HCT116 (cell line): ENCODE results near the gene TSC1.

Experiments used
- ATF3 ChIP-seq: IDR thresholded peaks from 2 replicates; pipeline ENCODE4 v1.6.1; 2012
- CTCF ChIP-seq, 3 experiments: fragments of 200-600 bp in 1 of 3; sonication (generic) in 1 of 3; IDR thresholded peaks in 2 of 3; conservative IDR thresholded peaks in 1 of 3; 2 replicates each; pipeline ENCODE4 v1.5.1; 2012 to 2017; ENCODE audit warnings: low read depth in 2 of 3, low read length in 2 of 3, antibody characterized with exemption in 1 of 3, borderline replicate concordance in 1 of 3, control low read depth in 1 of 3, mild to moderate bottlenecking in 1 of 3, mixed read lengths in 1 of 3, mixed run types in 1 of 3, moderate library complexity in 1 of 3; ENCODE audit not compliant: insufficient read depth in 1 of 3
- EZH2 ChIP-seq: fragments of 200-600 bp; sonication (generic); IDR thresholded peaks from 2 replicates; pipeline ENCODE4 v1.6.1; 2017; ENCODE audit warnings: antibody characterized with exemption, mixed run types
- EZH2phosphoT487 ChIP-seq: fragments of 200-600 bp; IDR thresholded peaks from 2 replicates; pipeline ENCODE4 v1.6.1; 2018; ENCODE audit warnings: antibody characterized with exemption, borderline replicate concordance
- ZNF274 ChIP-seq: fragments of 200-500 bp; sonication (Bioruptor generic); IDR thresholded peaks from 2 replicates; pipeline ENCODE4 v1.6.1; 2014; ENCODE audit warnings: mild to moderate bottlenecking, low read depth, low read length, inconsistent platforms

- no peak for TF ChIP-seq CTCF (IDR thresholded peaks at IDR 0.05 in 2 of 3, conservative IDR thresholded peaks at IDR 0.05 in 1 of 3; ENCODE audit: borderline replicate concordance in 1 of 3, insufficient read depth in 1 of 3, low read depth in 2 of 3, low read length in 2 of 3)
- TF ChIP-seq ZNF274, result no peak
- TF ChIP-seq ATF3, result no peak
- no peak for TF ChIP-seq EZH2phosphoT487
- no peak for TF ChIP-seq EZH2
Observed at GRCh38 chr9:132914924-132915323, 29.5 kb downstream of the TSC1 start.
